HepG2 (cell line): ENCODE measurements around the gene GOLGA8H. TPM values are rescaled to one million over a fixed set of nuclear protein-coding genes. Genes with fewer than 3 reads are reported as not detected.
A peak's percentile ranks its signal among the peaks of the same experiment; 100 is the strongest.
"Not testable (repeated sequence)": the region's sequence is repeated elsewhere in the genome, so short reads cannot be mapped to it uniquely, and the experiment has no call there.

Experiments used
- ATAC-seq: fragments of 200-7000 bp; cut with Tn5 transposase; 3 replicates; pipeline ENCODE4 v1.9.1; 2020; ENCODE audit warnings: mild to moderate bottlenecking, moderate library complexity
- Bru-seq: library from RNA; stranded (reverse); fragments of 400-500 nt; gene quantifications from one replicate; lab custom pipeline; 2021; lab: Mats Ljungman, UMichigan
- BruChase-seq, 2 experiments: library from RNA; stranded (reverse); fragments of 400-500 nt; gene quantifications; one replicate each; lab custom pipeline; 2021; lab: Mats Ljungman, UMichigan
- BruUV-seq: library from RNA; stranded (reverse); fragments of 400-500 nt; replicated peaks from 2 replicates; lab custom pipeline; 2021; lab: Mats Ljungman, UMichigan
- CTCF ChIA-PET: fragments of 300-600 bp; formaldehyde crosslinking; extraction: SDS; loops from one replicate; lab custom pipeline; 2021; ENCODE audit warnings: low total read pairs, inconsistent platforms, low intra/inter-chr PET ratio; lab: Yijun Ruan, JAX
- POLR2A ChIA-PET: fragments of 350-600 bp; sonication (Branson Sonifier 250); formaldehyde crosslinking; loops from one replicate; lab custom pipeline; 2020; ENCODE audit warnings: antibody characterized with exemption, inconsistent platforms; lab: Yijun Ruan, JAX
- DNase-seq: peaks from one replicate; pipeline ENCODE4 v3.0.0-alpha.2; 2015; ENCODE audit warnings: low spot score
- FAIRE-seq: peaks from 3 replicates; lab custom pipeline; 2011; peaks lifted over from hg19 to GRCh38; lab: Jason Lieb, UNC
- H2AFZ ChIP-seq: one replicate; pipeline ENCODE4 v1.6.1; 2011; ENCODE audit warnings: low read length, inconsistent platforms
- H3K27ac ChIP-seq: fragments of 300-600 bp; 3 replicates; pipeline ENCODE4 v1.8.0; 2011; ENCODE audit warnings: mixed run types, mild to moderate bottlenecking, mixed read lengths, low read length, inconsistent platforms; ENCODE audit not compliant: insufficient read depth; ENCODE audit errors: extremely low read length
- H3K27me3 ChIP-seq, 2 experiments: fragments of 200-600 bp in 1 of 2; 2 replicates in 1 of 2; 3 replicates in 1 of 2; pipeline versions ENCODE4 v1.6.0 to v1.8.0; 2011; ENCODE audit warnings: low read length in 2 of 2, mild to moderate bottlenecking in 2 of 2, moderate library complexity in 2 of 2, inconsistent platforms in 1 of 2; ENCODE audit not compliant: insufficient read depth in 2 of 2, control insufficient read depth in 1 of 2
- H3K36me3 ChIP-seq, 2 experiments: fragments of 200-600 bp in 1 of 2; replicated peaks in 1 of 2; 2 replicates in 1 of 2; 3 replicates in 1 of 2; pipeline versions ENCODE4 v1.5.1 to v1.8.0; 2011; ENCODE audit warnings: low read length in 2 of 2, inconsistent platforms in 1 of 2; ENCODE audit not compliant: insufficient read depth in 2 of 2, control insufficient read depth in 1 of 2
- H3K4me1 ChIP-seq: 2 replicates; pipeline ENCODE4 v1.5.1; 2012; ENCODE audit warnings: low read length, inconsistent platforms; ENCODE audit not compliant: insufficient read depth
- H3K4me2 ChIP-seq: 2 replicates; pipeline ENCODE4 v1.6.0; 2011; ENCODE audit warnings: low read depth, low read length, inconsistent platforms
- H3K4me3 ChIP-seq, 3 experiments: fragments of 200-600 bp in 1 of 3; sonication (generic), shearing (Covaris generic) in 1 of 3; replicated peaks in 1 of 3; 2 replicates each; pipeline ENCODE4 v1.5.1; 2011 to 2016; ENCODE audit warnings: low read length in 3 of 3, inconsistent platforms in 2 of 3, low read depth in 2 of 3, mild to moderate bottlenecking in 2 of 3, control low read depth in 1 of 3, mixed read lengths in 1 of 3; ENCODE audit not compliant: insufficient read depth in 1 of 3
- H3K79me2 ChIP-seq: one replicate; pipeline ENCODE4 v1.6.1; 2011; ENCODE audit warnings: low read length, inconsistent platforms; ENCODE audit not compliant: insufficient read depth
- H3K9ac ChIP-seq: 2 replicates; pipeline ENCODE4 v1.6.0; 2011; ENCODE audit warnings: mild to moderate bottlenecking, low read depth, low read length, inconsistent platforms; ENCODE audit not compliant: insufficient read depth
- H3K9me3 ChIP-seq: 2 replicates; pipeline ENCODE4 v1.5.1; 2012; ENCODE audit warnings: mild to moderate bottlenecking, low read length
- H4K20me1 ChIP-seq: 2 replicates; pipeline ENCODE4 v1.6.0; 2011; ENCODE audit warnings: inconsistent platforms, mild to moderate bottlenecking, low read length, moderate library complexity; ENCODE audit not compliant: insufficient read depth
- WGBS: methylation state at CpG from one replicate; pipeline ENCODE4 v1.1.6; 2017; ENCODE audit warnings: low lambda C conversion rate; 5-methylcytosine and 5-hydroxymethylcytosine counted together
- in situ Hi-C: cut with HindIII; loops from 2 replicates; pipeline ENCODE4 v1.10.0; 2017; ENCODE audit warnings: low pct_unique_long_range_greater_than_20kb; ENCODE audit not compliant: extremely low pct_ligation_motif_present
- intact Hi-C: fragments of 100-400 bp; cut with micrococcal nuclease; formaldehyde crosslinking; loops from one replicate; pipeline ENCODE4 v1.10.0; 2022; ENCODE audit not compliant: unreplicated experiment
- long read RNA-seq, 2 experiments: library from RNA in 1 of 2; library from polyadenylated mRNA in 1 of 2; stranded (forward) in 1 of 2; unstranded in 1 of 2; transcript quantifications; one replicate each; pipeline ENCODE4 v2.0.0, GENCODE V29; 2019 to 2022
- polyA minus RNA-seq, 3 experiments: library from RNA; depleted of rRNA, polyadenylated mRNA; stranded (reverse); fragments of >200 nt; gene quantifications; 2 replicates each; pipeline ENCODE4 v1.2.3, GENCODE V29; 2011; ENCODE audit warnings: low replicate concordance in 1 of 3
- polyA plus RNA-seq, 8 experiments: library from polyadenylated mRNA; depleted of rRNA in 3 of 8; stranded (reverse) in 7 of 8; unstranded in 1 of 8; fragments of >200 nt; fragmentation: Illumina TruSeq in 4 of 8; extraction: Trizol in 4 of 8; gene quantifications; 2 replicates each; pipeline versions ENCODE4 v1.2.1 to v1.2.3, GENCODE V29; 2011 to 2016; ENCODE audit warnings: low read depth in 4 of 8, missing spikeins in 1 of 8, mixed read lengths in 1 of 8; ENCODE audit not compliant: insufficient read depth in 1 of 8
- total RNA-seq, 5 experiments: library from RNA; depleted of rRNA; stranded (reverse); fragments of >200 nt; fragmentation: Illumina TruSeq; extraction: Trizol; gene quantifications; 2 replicates each; pipeline ENCODE4 v1.2.3, GENCODE V29; 2016; ENCODE audit warnings: low read depth in 1 of 5

GOLGA8H gene, protein sequence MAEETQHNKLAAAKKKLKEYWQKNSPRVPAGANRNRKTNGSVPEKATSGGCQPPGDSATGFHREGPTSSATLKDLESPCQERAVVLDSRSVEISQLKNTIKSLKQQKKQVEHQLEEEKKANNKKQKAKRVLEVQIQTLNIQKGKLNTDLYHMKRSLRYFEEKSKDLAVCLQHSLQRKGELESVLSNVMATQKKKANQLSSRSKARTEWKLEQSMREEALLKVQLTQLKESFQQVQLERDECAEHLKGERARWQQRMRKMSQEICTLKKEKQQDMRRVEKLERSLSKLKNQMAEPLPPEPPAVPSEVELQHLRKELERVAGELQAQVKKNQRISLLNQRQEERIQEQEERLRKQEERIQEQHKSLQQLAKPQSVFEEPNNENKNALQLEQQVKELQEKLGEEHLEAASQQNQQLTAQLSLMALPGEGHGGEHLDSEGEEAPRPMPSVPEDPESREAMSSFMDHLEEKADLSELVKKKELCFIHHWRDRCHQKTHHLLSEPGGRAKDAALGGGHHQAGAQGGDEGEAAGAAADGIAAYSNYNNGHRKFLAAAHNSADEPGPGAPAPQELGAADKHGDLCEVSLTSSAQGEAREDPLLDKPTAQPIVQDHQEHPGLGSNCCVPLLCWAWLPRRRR
- total RNA-seq (2016; rRNA removed; fragmentation: Illumina TruSeq; extraction: Trizol) (0.21 and 0.49 TPM in 2 replicates), polyA plus RNA-seq (2011; rRNA removed) (0.16 and 0.24 TPM in 2 replicates), polyA minus RNA-seq (2011; rRNA and poly(A)+ RNA removed; ENCODE audit: low replicate concordance) (not detected in 2 replicates), Bru-seq, nascent RNA (percentile 35 among the genes with signal in this experiment), BruChase-seq, experiment 1, labeled RNA remaining after a 6-hour chase (percentile 62 among the genes with signal in this experiment), BruChase-seq, experiment 2, labeled RNA remaining after a 2-hour chase (percentile 50 among the genes with signal in this experiment)
- not detected in 2 replicates for total RNA-seq (2016; cell fraction: cytosol; rRNA removed; fragmentation: Illumina TruSeq; extraction: Trizol; ENCODE audit: low read depth)
- 0.48 TPM in 1 of 2 replicates, not detected in the other for total RNA-seq (2016; cell fraction: insoluble cytoplasmic fraction; rRNA removed; fragmentation: Illumina TruSeq; extraction: Trizol)
- total RNA-seq (2016; cell fraction: membrane; rRNA removed; fragmentation: Illumina TruSeq; extraction: Trizol): 0.14 TPM in 1 of 2 replicates, not detected in the other
- total RNA-seq (2016; cell fraction: nucleus; rRNA removed; fragmentation: Illumina TruSeq; extraction: Trizol): 0.34 and 0.38 TPM in 2 replicates
- 0.13 TPM in 1 of 2 replicates, not detected in the other for polyA plus RNA-seq (2011; cell fraction: cytosol; rRNA removed)
- polyA plus RNA-seq (2011; cell fraction: nucleus; rRNA removed): 0.84 and 1.0 TPM in 2 replicates
- polyA plus RNA-seq (2012): 0.15 and 0.19 TPM in 2 replicates
- polyA plus RNA-seq (2016; cell fraction: cytosol; fragmentation: Illumina TruSeq; extraction: Trizol; ENCODE audit: low read depth): not detected in 2 replicates
- polyA plus RNA-seq (2016; cell fraction: insoluble cytoplasmic fraction; fragmentation: Illumina TruSeq; extraction: Trizol; ENCODE audit: low read depth): not detected in 2 replicates
- 0.13 TPM in 1 of 2 replicates, not detected in the other for polyA plus RNA-seq (2016; cell fraction: membrane; fragmentation: Illumina TruSeq; extraction: Trizol; ENCODE audit: low read depth)
- 0.57 and 1.7 TPM in 2 replicates for polyA plus RNA-seq (2016; cell fraction: nucleus; fragmentation: Illumina TruSeq; extraction: Trizol; ENCODE audit: insufficient read depth, low read depth)
- not detected in 2 replicates for polyA minus RNA-seq (2011; cell fraction: cytosol; rRNA and poly(A)+ RNA removed)
- 0.25 and 0.39 TPM in 2 replicates for polyA minus RNA-seq (2011; cell fraction: nucleus; rRNA and poly(A)+ RNA removed)
- long read RNA-seq, experiment 1: 0 reads
- long read RNA-seq, experiment 2: 0 reads

DNA sequence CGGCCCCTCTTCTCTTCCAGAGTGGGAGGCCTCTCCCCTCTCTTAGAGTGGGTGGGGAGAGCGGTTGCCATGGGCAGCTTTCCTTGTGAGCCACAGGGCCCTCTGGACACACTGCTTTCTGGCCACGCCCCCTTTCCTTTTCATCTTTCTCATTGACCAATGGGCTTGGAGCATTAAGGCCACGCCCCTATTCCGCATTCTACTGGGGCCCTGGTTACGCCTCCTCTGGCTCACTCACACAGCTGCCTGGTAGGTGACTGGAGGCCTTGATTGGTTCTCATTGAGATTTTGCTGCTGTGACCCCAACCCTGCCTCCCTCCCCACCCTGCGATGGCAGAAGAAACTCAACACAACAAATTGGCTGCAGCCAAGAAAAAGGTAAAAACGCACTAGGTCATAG, at the start of gene GOLGA8H:
Gene GOLGA8H (plus strand): TSS at position 233 of the 400 bp plus-strand sequence. CDS start 98 bp downstream, at position 331.
- in situ Hi-C loops, H3K4me3 ChIP-seq, POLR2A ChIA-PET, FAIRE-seq, H3K4me1 ChIP-seq, intact Hi-C loops, DNase-seq, CTCF ChIA-PET, H2AFZ ChIP-seq, H3K4me2 ChIP-seq, H3K9me3 ChIP-seq, ATAC-seq, BruUV-seq, H3K79me2 ChIP-seq, H3K27me3 ChIP-seq, H4K20me1 ChIP-seq, H3K9ac ChIP-seq, H3K36me3 ChIP-seq, H3K27ac ChIP-seq: not testable (repeated sequence)
- 92% methylated on average over 3 of the region's 8 CpGs for WGBS

GRCh38 chr15:30566949-30567348, 36.9 kb upstream of the GOLGA8H start:
- POLR2A ChIA-PET, H3K4me2 ChIP-seq, H3K27ac ChIP-seq, H3K36me3 ChIP-seq, H3K9me3 ChIP-seq, FAIRE-seq, H3K79me2 ChIP-seq, H3K4me3 ChIP-seq, in situ Hi-C loops, intact Hi-C loops, H3K27me3 ChIP-seq, CTCF ChIA-PET, H2AFZ ChIP-seq, H3K9ac ChIP-seq, BruUV-seq, H4K20me1 ChIP-seq, DNase-seq, H3K4me1 ChIP-seq: not testable (repeated sequence)
- peak; percentile 81 for ATAC-seq
- WGBS: no CpG with 5 or more reads among the region's 6 CpGs

DNA sequence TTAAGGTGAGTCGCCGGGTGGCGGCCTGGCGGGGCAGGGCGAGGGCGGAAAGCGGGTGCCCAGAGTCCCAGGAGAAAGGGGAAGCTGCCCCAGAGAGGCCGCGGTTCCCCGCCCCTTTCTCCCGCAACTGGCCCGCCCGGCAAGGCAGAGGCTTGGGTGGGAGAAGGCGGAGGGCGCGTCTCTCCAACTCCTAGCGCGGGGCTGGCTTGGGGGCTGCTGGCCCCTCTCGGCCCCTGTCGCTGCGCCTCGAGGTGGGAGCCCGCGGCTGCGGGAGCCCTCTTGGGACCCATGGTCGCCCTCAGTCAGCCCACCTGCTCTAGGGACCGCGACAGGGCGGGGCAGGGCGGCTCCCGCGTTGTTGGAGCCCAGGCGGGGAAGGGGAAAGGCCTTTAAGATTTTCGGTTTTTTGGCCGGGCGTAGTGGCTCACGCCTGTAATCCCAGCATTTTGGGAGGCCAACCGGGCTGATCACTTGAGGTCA, 30.8 kb upstream of the GOLGA8H start:
- H3K79me2 ChIP-seq, FAIRE-seq, CTCF ChIA-PET, H3K4me1 ChIP-seq, H3K27me3 ChIP-seq, H3K9ac ChIP-seq, POLR2A ChIA-PET, H3K27ac ChIP-seq, H2AFZ ChIP-seq, intact Hi-C loops, H3K4me3 ChIP-seq, H3K36me3 ChIP-seq, in situ Hi-C loops, H4K20me1 ChIP-seq, H3K4me2 ChIP-seq, H3K9me3 ChIP-seq, DNase-seq: not testable (repeated sequence)
- no CpG with 5 or more reads among the region's 38 CpGs for WGBS
- TSS peak; percentile 62 for BruUV-seq
- ATAC-seq: peak; percentile 87
